Astrocyte (in vitro differentiated cells and primary cell): Measurements from ENCODE around the gene SPTB.

Experiments
- CTCF ChIP-seq: IDR thresholded peaks from 2 replicates; pipeline ENCODE4 v1.5.1; 2011; ENCODE audit warnings: low read depth, mild to moderate bottlenecking, inconsistent platforms, low read length, moderate library complexity; ENCODE audit not compliant: insufficient read depth
- EZH2 ChIP-seq: IDR thresholded peaks from 2 replicates; pipeline ENCODE4 v1.6.1; 2012; ENCODE audit warnings: mild to moderate bottlenecking, low read length, inconsistent platforms; ENCODE audit not compliant: insufficient read depth

- TF ChIP-seq CTCF: no peak
- TF ChIP-seq EZH2: no peak
Observed at GRCh38 chr14:64762044-64763034, 117.4 kb downstream of the SPTB start.
